Glutamatergic neuron (in vitro differentiated cells): ENCODE measurements around the gene ZFYVE19. TPM values are rescaled to one million over a fixed set of nuclear protein-coding genes. Genes with fewer than 3 reads are reported as not detected.

Source experiments
- DNase-seq: peaks from one replicate; pipeline ENCODE4 v3.0.0; 2022
- H3K27ac Mint-ChIP-seq: one replicate; pipeline ENCODE4 v1.8.0; 2020; ENCODE audit warnings: mild to moderate bottlenecking, mixed read lengths, inconsistent platforms; ENCODE audit not compliant: unreplicated experiment
- H3K27me3 Mint-ChIP-seq: one replicate; pipeline ENCODE4 v1.8.0; 2020; ENCODE audit warnings: mild to moderate bottlenecking, moderate library complexity, mixed read lengths, inconsistent platforms; ENCODE audit not compliant: unreplicated experiment
- H3K36me3 Mint-ChIP-seq: one replicate; pipeline ENCODE4 v1.8.0; 2020; ENCODE audit warnings: mild to moderate bottlenecking, mixed read lengths, inconsistent platforms; ENCODE audit not compliant: unreplicated experiment
- H3K4me1 Mint-ChIP-seq: one replicate; pipeline ENCODE4 v1.8.0; 2020; ENCODE audit warnings: mild to moderate bottlenecking, low read depth, mixed read lengths, inconsistent platforms; ENCODE audit not compliant: unreplicated experiment
- H3K4me3 Mint-ChIP-seq: one replicate; pipeline ENCODE4 v1.8.0; 2020; ENCODE audit warnings: mild to moderate bottlenecking, mixed read lengths, inconsistent platforms; ENCODE audit not compliant: unreplicated experiment
- H3K9me3 Mint-ChIP-seq: one replicate; pipeline ENCODE4 v1.8.0; 2020; ENCODE audit warnings: mild to moderate bottlenecking, moderate library complexity, mixed read lengths, inconsistent platforms; ENCODE audit not compliant: unreplicated experiment
- total RNA-seq: library from RNA; stranded (reverse); fragmentation: NEBNext Ultra II Directional; extraction: Animal tissue kit (Norgen Biotek cat#: 25700); gene quantifications from one replicate; pipeline ENCODE4 v1.2.1, GENCODE V29; 2021; ENCODE audit not compliant: unreplicated experiment
- TF ChIP-seq, protein P1 (sequence below): fragments of 200-600 bp; sonication (generic); IDR thresholded peaks from one replicate; pipeline ENCODE4 v1.5.0; 2021; ENCODE audit not compliant: partially characterized antibody, unreplicated experiment

ZFYVE19 gene
- total RNA-seq, 1 donor from 2014 or later: 11.8 TPM

DNA sequence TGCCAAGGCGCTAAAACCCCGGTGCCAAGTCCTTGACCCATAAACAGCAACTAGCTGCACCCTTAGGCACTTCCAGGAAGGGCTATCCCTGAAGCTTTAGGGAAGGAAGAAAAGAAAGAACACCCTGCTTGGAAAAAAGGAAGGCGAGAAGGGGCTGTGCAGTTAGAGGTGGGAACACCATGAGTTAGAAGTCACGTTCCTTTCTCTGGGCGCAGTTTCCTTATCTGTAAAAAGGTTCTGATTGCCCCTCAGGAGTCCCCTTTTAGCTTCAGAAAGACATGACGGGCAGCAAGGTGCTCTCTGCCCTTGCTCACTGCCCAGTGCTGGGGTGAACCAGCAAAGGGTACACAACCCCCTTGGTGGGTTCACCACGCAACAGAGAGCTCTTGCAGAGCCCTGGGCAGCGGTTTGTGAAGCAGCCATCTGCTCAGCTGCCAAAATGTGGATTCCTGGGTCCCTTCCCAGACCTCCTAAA is 42.2 kb upstream of the ZFYVE19 start:
- no peaks in the 10 kb centered on the region for H3K36me3 Mint-ChIP-seq

DNA sequence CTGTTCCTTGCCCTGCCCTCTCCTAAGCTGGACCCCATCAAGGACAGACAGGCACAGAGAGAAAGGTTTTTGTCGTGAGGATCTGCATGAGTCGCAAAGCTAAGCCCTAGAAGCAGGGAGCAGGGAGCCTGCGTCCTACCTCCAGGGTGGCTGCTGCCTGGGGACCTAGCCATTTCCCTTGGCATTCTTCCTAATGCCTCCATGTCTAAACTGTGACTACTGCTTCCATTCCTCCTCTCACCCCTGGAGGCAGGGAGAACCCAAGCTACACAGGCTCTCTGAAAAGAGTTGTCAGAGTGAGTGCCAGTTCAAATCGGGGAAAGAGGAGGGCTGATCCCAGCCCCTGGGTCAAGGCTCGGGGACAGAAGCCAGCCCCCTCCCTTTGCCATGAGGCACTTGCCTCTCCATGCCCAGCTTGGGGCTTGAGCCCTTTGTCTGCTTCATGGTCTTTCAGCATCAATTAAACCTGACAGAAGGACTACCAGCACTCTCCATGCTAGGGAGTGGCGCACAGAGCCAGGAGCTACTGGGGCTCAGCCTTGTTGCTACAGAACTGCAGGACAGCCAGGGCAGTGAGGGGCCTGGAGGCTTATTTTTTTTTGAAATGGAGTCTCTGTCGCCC is 40.6 kb upstream of the ZFYVE19 start:
- Mint-ChIP-seq H3K4me3 (peak overlapping the region; percentile 15), H3K27me3 (peaks cover 14% of the 10 kb centered on the region), H3K9me3 (peaks cover 4% of the 10 kb centered on the region), H3K36me3 (no peaks in the 10 kb centered on the region), H3K4me1 (peaks cover 28% of the 10 kb centered on the region), H3K27ac (no peak overlapping the region)
- TF ChIP-seq, protein P1, sequence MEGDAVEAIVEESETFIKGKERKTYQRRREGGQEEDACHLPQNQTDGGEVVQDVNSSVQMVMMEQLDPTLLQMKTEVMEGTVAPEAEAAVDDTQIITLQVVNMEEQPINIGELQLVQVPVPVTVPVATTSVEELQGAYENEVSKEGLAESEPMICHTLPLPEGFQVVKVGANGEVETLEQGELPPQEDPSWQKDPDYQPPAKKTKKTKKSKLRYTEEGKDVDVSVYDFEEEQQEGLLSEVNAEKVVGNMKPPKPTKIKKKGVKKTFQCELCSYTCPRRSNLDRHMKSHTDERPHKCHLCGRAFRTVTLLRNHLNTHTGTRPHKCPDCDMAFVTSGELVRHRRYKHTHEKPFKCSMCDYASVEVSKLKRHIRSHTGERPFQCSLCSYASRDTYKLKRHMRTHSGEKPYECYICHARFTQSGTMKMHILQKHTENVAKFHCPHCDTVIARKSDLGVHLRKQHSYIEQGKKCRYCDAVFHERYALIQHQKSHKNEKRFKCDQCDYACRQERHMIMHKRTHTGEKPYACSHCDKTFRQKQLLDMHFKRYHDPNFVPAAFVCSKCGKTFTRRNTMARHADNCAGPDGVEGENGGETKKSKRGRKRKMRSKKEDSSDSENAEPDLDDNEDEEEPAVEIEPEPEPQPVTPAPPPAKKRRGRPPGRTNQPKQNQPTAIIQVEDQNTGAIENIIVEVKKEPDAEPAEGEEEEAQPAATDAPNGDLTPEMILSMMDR: no peak
- DNase-seq: no peak

More for the DNA sequence above, 42.2 kb upstream of the ZFYVE19 start:
- H3K27me3 Mint-ChIP-seq: peaks cover 9% of the 10 kb centered on the region
- H3K4me1 Mint-ChIP-seq: peaks cover 18% of the 10 kb centered on the region
- no peaks in the 10 kb centered on the region for H3K9me3 Mint-ChIP-seq
- TF ChIP-seq, protein P1: no peak
- H3K4me3 Mint-ChIP-seq: peak overlapping the region; percentile 79
- no peak overlapping the region for H3K27ac Mint-ChIP-seq
- no peak for DNase-seq

DNA sequence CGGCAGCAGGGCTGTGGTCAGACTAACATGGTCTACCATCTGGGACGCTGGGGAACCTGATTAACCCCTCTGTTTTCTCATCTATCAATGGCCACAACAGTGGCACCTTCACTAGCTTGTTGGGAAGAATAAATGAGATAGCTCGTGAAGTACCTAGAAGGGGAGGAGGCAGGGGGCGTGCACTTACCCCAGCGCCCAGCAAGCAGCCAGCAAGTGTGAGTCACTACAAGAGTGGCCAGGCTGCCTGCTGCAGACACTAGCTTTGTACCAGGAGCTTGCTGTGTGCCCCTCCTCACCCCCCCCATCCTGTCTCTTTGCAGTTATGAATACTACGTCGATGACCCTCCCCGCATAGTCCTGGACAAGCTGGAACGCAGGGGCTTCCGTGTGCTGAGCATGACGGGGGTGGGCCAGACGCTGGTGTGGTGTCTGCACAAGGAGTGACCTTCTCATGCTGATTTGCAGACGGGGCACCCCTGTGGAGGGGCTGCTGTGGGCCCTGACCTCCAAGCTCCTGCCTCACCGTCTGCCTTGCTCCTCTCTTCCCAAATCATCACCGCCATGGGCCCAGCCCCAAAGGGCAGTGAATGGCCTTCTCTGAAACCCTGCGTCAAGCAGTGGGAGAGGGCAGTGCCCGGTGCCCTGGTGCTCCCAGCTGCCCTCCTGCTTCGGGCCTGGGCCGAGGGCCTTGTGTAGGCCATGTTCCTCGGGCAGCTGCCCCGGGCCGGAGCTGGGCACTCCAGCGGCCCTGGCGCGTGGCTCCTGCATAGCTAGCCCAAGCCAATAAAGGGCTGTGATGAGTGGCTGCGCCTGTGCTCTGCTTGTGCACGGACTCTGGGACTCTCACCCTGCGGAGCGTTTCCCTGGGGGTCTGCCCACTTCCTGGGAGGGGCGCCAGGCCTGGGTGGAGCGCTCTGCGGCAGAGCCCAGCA is 39.7 kb upstream of the ZFYVE19 start:
- Mint-ChIP-seq H3K36me3 (no peaks in the 10 kb centered on the region), H3K27ac (no peak overlapping the region)
- DNase-seq: no peak

DNA sequence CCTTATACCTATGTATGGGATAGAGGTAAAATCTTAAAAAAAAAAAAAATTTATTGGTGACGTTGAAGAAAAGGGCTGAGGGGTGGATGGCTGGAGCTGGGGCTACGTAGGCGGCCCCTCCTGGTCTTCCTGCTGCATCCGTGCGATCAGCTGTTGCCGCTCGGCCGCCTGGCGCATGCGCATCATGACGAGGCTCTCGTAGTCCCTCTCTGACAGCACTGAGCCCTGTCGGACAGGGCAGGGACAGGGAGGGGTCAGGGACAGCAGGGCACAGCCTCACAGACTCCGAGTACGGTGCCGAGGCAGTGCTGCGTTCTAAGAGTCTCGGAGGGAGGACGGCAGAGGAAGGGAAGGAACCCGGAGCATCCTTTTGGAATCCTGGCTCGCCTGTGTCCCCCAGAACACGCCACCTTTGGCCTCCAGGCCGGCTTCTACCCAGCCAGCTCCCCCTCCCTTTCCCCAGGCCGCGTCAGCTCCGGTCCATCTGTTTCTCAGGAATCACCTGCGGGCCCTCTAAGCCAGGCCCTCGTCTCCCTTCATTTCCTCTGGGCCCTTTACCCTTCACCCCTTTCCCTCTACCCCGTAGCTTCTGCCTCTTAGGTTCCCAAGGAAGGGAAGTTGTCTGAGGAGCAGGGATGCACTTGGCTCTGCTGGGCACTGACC is 38.9 kb upstream of the ZFYVE19 start:
- Mint-ChIP-seq H3K9me3 (peaks cover 4% of the 10 kb centered on the region), H3K36me3 (no peaks in the 10 kb centered on the region), H3K4me1 (peaks cover 37% of the 10 kb centered on the region), H3K4me3 (no peak overlapping the region), H3K27ac (no peak overlapping the region), H3K27me3 (peaks cover 14% of the 10 kb centered on the region)
- TF ChIP-seq, protein P1: no peak
- no peak for DNase-seq

More for the DNA sequence above, 39.7 kb upstream of the ZFYVE19 start:
- TF ChIP-seq, protein P1: no peak
- H3K4me3 Mint-ChIP-seq: no peak overlapping the region
- peaks cover 33% of the 10 kb centered on the region for H3K4me1 Mint-ChIP-seq
- peaks cover 4% of the 10 kb centered on the region for H3K9me3 Mint-ChIP-seq
- peaks cover 15% of the 10 kb centered on the region for H3K27me3 Mint-ChIP-seq
